Activated naive CD8-positive, alpha-beta T cell treated with anti-CD3 and anti-CD28 coated beads, Interleukin-2, amount 50 U/mL, for 16 hours (primary cell): ENCODE data around the gene PPP1R7.

Source experiments
- DNase-seq: peaks from one replicate; pipeline ENCODE4 v3.0.0-alpha.2; 2020; ENCODE audit warnings: low read depth, low spot score

PPP1R7 gene

DNA sequence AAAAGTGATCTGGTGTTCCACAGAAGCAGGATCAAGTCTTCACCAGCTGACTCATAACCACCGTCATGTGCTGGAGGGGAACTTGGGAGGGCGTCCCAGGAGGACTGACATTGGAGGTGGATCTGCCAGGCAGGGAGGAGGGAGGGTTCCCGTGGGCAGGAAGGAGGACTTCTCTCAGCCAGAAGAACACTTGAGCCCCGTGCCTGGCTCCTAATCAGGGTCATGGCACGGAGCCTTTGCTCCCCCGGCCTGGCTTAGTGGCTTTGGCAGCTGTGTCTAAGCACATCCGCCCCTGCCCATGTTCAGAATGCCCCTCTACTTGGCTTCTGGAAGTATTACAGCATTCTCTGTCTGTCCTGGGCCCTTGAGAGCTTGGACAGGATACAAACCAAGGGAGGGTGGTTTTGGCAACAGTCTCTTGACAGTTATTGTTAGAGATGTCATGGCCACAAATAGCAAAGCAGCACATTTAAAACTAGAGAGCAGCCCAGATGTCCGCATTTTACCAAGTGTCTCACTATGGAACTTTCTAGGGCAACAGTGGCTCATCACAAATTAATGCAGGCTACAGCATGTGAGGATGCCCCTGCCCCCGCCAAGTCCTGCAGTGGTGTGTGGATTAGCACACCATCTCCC is 11.5 kb downstream of the PPP1R7 start:
- no peak for DNase-seq

DNA sequence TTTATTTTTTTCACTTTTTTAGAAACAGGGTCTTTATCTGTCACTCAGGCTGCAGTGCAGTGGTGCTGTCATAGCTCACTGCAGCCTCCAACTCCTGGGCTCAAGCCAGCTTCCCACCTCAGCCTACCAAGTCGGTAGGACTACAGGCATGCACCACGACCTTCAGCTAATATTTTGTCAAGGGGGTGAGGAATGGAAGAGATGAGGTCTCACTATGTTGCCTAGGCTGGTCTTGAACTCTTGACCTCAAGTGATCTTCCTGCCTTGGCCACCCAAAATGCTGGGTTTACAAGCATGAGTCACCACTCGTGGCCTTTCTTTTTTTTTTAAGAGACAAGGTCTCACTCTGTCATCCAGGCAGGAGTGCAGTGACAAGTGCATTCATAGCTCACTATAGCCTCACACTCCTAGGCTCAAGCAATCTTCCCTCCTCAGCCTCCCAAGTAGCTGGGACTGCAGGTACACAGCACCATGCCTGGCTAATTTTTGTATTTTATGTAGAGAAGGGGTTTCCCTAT is 13.4 kb downstream of the PPP1R7 start:
- DNase-seq: no peak

DNA sequence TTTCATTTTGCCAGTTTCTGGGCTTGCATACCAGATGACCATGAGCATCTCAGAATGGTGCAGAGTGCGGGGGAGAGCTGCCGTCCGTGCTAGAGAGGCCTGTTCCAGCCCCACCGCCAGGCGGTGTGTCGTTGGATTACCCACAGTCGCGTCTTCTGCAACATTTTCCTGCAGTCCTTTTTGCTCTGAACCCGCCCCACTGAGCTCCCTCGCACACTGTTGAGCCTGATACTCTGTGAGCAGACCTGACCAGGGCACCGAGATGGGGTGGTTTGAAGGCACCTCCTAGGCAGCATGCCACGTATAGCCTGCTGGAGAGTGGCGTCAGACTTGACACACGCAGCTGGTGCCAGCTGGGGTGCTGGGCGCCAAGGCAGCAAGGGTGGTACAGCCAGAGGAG is 18.1 kb downstream of the PPP1R7 start:
- DNase-seq: no peak

DNA sequence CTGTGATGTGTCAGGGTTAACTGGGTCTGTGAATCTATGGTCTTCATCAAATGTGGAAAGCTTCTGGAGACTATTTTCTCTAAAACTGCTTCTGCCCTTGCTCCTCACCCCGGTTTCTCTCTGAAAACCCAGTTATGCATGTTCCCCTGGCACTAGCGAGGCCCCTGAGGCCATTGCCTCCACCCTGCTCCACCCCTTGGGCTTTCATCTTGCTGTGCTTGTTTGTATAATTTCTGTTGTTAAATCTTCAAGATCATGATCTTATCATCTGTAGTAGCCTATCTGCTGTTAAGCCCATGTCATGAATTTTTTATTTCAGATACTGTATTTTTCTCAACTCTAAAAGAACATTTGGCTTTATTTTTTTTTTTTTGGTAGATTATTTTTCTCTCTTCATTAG is 23.3 kb downstream of the PPP1R7 start:
- DNase-seq: no peak

DNA sequence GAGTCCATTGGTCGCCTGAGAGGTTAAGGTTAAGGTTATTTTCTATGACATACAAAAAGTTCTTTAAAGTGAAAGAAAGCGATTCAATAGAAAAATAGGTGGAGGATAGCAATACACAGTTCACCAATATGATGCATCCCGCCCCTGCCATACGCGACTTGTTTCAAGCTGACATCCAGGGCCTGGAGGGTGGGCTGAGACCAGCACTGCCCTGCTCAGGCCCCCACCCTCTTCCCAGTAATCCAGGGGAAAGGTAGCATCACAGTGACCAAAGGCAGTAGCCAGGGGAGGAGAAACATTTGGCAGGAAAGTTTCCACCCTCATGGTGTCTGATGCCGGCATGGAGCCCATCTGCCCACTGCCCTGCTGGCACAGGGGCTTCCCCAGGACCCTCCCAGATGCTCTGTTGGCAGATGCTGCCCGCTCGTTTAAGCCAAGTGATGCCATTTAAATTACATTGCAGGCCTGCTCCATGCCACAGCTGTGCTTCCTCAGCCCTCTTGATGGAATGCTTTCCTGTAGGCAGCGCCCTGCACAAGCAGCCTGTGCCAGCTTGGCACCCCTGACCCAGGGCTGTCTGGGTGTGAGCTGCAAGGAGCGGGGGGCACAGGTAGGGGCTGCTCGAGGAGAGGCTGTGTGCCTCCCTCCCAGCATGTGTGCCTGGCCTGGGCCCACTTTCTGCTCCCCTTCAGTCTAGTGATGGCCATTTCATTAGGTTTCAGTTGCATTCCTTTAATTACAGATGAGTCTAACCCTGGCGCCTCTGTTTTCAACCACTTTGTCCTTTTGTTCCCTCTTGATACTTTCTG is 27.5 kb downstream of the PPP1R7 start:
- no peak for DNase-seq

DNA sequence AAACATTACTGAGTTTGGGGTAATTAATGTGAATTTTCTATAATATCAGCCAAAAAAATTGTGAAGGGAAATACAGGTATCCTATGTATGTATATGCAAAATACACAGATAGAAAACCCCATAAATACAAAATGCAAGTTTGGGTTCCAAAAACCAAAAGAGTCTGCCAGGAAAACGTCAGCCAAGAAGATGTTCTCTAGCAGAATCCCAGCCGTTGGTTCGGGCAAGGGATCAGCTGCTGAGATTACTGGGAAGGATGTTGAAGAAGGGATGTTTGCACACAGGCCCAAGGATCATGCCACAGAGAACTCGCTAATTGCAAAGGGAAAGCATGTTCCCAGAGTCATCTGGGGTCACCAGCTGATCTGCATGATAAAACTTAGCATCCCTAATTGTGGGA is 28.7 kb downstream of the PPP1R7 start:
- DNase-seq: no peak

DNA sequence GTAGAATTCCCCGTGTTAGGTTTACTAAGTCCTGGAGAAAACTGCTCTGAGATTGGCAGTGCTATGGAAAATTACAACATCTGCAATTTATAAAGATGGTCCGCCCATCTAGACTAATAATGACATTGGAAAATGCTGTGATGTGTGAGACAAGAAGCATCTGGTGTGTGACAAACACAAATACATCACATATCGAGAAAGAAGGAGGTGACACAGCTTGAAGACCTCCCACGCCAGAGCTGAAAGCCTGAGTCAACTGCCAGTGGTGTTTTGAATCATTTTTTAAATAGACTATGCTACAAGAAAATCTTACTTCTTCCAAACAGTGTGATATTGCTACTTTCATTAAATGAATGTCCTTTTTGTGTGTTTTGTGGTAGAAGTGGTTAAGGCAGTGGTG is 29.6 kb downstream of the PPP1R7 start:
- DNase-seq: no peak

DNA sequence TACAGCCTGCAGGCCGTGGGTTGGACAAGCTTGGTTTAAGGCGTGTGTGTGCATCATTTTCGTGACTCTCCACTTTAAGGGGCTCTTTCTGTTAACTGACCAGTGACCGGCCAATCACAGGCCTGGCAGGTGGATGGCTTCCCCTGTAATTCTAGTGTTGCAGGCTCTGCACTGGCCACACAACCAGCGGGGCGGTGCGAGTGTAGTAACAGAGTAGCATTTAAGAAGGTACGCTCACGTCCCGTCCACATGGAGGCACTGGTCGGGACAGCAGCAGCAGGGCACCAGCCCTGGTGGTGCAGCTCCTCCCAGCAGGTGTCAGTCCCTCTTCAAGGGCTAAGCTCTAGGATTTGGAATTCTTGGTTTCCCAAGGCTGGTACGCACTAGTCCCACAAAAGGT is 30.2 kb downstream of the PPP1R7 start:
- DNase-seq: no peak

DNA sequence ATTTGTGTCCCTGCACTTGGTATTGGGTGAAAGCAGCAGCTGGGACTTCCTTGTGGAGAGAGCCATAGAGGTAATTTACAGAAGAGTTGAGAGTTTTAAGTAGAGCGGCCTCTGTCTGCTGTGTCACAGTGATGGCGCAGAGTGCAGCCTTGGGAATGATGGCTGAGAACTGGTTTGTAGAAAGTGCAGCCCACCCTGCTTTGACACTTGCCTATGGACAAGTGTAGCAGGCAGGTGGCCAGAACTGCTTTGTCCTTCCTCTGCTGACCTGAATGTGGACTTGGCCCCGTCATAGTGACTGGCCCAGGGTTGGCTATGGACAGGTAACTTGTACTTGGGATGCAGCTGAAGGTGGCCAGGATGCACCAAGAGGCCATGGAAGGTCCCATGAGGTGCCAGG is 31.9 kb downstream of the PPP1R7 start:
- no peak for DNase-seq

DNA sequence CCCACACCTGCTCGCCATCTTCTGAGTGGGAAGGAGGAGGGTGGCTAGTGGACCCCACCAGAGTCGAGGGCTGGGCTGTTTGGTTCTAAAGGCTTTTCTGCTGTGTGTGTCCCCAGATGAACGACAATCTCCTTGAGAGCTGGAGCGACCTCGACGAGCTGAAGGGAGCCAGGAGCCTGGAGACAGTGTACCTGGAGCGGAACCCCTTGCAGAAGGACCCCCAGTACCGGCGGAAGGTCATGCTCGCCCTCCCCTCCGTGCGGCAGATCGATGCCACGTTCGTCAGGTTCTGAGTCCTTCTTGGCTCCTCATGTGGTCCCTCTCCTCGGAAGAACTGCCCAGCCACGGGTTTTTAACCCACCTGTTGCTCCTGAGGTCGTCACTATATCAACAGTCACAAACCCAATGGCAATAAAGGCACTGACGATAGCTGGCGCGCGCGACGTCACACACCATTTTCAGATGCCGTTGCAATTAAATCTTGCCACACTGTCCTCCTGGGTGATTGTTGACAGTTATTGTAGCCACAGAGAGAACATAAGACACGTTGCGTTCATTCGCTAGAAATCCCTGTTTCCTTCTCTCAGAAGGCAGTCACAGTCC is 32.4 kb downstream of the PPP1R7 start:
- no peak for DNase-seq

DNA sequence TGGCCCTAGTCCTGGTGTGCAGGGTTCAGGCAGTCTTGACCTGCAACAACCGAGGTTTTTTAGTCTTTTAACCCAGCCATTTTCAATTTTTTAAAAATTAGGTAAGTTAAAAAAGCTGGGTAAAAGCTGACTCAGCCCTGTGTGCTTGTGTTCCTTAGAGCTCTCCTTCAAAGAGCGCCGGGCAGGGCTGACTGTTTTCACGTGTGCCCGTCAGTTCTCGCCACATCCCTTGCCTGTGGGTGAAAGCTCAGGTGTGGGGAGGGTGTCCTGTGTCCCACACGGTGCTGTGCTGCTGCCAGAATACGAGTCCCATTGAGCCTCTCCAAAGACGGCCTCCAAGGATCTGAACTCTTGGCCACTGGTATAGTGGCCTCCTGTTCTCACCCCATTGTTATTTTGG is 33.0 kb downstream of the PPP1R7 start:
- no peak for DNase-seq

DNA sequence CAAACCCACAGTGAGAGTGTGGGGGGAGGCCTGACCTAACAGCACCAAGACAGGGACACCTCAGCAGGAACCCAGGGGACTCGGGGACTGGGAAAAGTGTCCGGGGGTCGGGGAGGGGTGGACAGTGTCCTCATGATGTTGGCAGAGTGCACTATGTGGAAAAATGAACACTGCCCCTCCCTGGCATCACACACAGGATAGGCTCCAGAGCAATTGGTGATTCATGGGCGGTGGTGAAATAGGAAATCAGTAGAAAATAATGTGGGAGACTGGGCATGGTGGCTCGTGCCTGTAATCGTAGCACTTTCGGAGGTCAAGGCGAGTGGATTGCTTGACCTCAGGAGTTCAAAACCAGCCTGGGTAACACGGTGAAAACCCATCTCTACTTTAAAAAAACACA is 34.6 kb downstream of the PPP1R7 start:
- DNase-seq: no peak

DNA sequence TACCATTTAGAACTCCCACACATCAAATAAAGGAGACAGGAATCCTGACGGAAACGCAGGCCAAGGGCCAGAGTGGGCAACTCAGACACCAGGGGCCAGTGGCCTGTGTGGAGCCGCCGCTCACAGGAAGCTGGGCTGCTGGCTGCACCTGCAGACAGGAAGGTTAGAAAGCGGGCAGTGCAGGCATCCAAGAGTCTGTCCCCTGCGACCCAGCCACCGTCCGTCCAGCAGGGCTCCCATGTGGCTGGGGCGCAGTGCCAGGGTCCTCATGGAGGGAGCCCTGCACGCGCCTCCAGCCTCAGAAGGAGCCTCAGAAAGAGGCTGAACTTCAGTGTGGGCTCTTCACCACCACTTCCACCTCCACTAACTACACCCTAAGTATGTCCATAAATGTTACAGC is 35.7 kb downstream of the PPP1R7 start:
- DNase-seq: no peak

DNA sequence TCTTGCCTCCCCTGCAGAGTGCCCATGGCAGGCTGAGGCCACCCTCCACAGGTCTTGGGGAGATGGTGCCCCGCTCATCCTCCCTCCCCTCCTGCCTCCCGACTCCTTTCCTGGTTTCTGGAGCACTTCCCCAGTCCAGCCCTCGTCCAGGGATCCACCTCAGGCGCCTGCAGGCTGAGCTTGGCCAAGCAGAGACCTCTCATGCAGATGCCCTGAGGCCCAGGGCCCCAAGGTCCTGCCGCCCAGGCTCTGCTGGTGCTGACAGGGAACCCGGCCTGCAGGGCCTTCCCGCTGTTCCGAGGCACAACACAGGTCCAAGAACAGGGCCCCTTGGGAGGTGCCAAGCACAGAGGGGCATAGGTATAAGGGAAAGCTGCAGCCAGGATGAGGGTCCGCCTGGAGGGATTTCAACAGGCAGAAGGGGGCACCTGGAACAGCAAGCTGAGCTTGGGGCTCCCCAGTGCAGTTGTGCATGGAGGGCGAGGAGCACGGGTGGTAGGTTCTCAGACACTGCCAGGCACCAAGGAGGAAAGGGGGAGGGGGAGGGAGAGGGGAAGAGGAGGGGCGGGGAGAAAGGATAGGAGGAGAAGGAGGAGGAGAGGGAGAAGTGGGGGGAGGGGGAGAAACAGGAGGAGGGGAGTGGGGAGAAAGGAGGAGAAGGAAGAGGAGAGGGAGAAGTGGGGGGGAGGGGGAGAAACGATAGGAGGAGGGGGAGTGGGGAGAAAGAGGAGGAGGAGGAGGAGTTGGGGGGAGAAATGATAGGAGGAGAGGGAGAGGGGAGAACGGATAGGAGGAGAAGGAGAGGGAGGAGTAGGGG is 37.0 kb downstream of the PPP1R7 start:
- DNase-seq: no peak

DNA sequence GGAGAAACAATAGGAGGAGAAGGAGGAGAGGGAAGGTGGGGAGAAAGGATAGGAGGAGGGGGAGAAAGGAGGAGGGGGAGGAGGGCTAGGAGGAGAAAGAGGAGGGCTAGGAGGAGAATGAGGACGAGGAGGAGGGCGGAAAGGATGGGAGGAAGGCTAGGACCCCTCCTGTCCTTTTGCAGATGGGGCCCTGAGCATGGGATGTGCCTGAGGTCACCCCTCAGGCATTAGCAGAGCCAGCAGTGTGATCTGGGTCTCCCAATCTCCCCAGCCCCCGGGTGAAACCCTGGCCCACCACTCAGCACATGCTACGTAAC is 37.6 kb downstream of the PPP1R7 start:
- no peak for DNase-seq

DNA sequence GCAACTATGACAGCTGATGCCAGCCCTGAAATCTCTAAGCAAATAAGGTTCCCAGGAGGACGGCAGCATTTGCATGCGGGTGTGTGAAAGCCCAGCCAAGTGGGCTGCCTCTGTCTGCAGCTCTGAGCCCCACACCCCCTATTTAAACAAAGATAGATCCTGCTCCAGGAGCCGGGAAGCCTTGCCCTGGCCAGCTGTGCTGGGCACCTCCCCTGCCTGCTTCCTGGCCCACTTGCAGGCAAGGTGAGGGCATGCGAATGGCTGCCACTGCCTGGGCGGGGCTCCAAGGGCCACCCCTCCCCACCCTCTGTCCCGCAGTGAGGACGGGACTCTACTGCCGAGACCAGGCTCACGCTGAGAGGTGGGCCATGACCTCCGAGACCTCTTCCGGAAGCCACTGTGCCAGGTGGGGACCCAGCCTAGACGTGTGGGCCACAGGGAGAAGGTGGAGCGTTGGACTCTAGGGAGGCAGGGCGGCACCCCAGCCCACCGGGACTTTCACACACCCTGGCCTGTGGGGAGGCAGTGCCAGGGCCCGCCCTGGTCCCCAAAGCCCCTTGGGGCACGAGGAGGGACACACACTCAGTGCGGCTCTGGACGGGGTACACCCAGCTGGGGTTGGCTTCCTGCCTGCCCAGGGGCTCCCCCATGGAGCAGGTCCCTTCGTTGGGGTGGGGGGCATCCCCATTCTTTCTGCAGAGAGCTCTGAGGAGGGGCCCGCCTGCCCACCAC is 38.3 kb downstream of the PPP1R7 start, which contains the start of gene ANO7:
TSS of gene ANO7 (plus strand) at position 317 of the 732 bp plus-strand sequence. CDS start 1,387 bp downstream, outside the sequence.
- DNase-seq: no peak

DNA sequence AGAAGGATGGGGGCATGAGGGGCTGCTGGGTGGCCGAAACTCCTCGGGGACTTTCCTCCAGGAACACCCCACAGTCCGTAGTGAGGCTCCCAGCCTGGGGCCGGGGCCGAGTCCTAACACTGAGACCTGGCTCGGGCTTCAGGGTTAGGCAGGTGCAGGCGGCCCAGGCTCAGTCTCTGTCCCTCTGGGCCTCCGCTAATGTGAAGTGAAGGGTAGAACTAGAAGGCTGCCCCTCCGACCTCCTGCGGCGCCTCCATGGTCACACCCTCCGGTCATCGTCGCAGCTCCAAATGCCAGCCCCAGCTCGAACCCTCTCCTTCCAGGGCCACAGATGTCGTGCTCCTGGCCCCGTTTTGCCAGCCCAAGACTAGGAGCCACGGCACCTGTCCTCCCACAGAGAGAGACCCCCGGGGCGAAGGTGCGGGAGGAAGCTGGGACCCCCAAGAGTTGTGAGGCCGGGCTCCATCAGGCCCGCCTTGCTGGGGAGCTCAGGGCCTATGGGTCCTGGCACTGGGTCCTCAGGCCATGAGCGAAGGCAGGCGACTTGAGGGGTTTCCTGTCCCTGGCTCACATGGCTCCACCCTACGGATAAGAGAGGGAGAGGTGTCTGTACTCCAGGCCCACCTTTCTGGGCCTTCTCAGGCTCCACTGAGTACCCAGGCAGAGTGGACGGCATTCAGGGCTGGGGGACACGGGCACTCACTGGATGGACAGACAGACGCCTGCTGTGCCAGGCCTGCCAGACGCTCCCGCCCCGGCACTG is 39.0 kb downstream of the PPP1R7 start:
- DNase-seq: no peak

DNA sequence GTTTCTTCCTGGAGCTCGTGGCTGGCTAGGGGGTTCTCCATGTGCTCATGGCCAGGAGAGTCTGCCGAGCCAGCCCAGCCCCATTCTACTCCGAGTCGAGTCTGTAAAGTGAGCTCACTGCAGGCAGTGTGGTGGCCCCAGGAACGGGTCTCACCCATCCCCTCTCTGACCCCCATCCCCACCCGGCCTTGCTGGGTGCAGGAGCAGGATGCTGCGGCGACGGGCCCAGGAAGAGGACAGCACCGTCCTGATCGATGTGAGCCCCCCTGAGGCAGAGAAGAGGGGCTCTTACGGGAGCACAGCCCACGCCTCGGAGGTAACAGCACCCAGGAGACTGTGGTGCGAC is 39.6 kb downstream of the PPP1R7 start:
- no peak for DNase-seq

DNA sequence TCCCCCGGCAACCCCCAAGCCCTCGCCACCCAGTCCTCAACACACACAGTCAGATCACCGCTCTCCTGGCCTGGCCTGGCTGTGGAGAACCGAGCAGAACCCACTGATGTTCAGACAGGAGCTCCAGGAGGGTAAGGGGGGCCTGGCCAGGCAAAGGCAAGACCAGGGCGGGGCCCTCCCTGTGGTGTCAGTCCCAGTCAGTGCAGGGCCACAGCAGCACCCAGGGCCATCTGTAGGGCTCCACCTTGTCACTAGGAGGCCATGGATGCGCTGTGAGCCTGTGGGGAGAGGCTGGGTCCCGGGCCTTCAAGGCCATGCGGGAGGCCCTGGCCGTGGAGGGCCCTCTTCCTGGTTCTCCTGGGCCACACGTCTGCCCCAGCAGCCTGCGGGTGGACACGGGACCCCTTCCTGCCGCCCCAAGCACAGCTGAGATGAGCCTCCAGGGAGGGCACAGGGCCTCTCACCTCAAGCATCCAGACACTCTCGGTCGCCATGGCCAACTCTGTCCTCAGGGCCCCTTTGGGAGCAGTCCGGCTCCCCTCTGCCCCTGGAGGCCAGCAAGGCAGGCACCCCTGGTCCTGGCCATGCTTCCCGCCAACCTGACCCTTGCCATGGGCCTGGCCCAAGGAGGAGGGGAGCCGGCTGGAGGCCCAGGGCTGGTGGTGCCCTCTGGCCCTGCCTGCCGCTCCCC is 40.2 kb downstream of the PPP1R7 start:
- DNase-seq: no peak

DNA sequence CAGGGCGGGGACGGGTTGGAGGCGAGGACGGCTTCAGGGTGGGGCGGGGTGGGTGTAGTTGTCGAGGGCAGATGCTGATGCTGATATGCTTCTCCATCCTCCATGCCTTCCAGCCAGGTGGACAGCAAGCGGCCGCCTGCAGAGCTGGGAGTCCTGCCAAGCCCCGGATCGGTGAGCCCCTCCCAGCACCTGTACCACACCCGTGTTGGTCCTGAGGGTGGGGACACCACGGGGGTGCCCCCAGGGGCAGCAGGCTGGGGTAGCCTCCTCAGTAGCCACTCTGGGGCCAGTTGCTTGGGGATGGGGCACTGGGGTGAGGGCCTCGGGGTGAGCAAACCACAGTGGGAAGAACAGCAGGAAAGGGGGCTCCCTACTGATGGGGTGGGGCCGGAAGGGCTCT is 40.8 kb downstream of the PPP1R7 start:
- no peak for DNase-seq
